Parathyroid adenoma (tissue), 2 donors: ENCODE data around the gene SPATA32.
A peak's percentile ranks its signal among the peaks of the same experiment; 100 is the strongest.

Source experiments
- H2AFZ ChIP-seq: fragments of 300-600 bp; sonication (generic); one replicate; pipeline ENCODE4 v1.7.0; 2017; ENCODE audit warnings: antibody characterized with exemption, mild to moderate bottlenecking
- H3K27ac ChIP-seq: fragments of 300-600 bp; sonication (generic); one replicate; pipeline ENCODE4 v1.7.0; 2017
- H3K27me3 ChIP-seq: fragments of 300-600 bp; sonication (generic); one replicate; pipeline ENCODE4 v1.7.0; 2017; ENCODE audit warnings: low read length; ENCODE audit not compliant: control insufficient read depth, insufficient read depth
- H3K36me3 ChIP-seq: fragments of 300-600 bp; sonication (generic); one replicate; pipeline ENCODE4 v1.7.0; 2017; ENCODE audit warnings: low read length; ENCODE audit not compliant: control insufficient read depth, insufficient read depth
- H3K4me1 ChIP-seq: fragments of 300-600 bp; sonication (generic); one replicate; pipeline ENCODE4 v1.7.0; 2017; ENCODE audit warnings: control low read depth
- H3K4me2 ChIP-seq: fragments of 300-600 bp; sonication (generic); one replicate; pipeline ENCODE4 v1.7.0; 2017; ENCODE audit warnings: low read length
- H3K4me3 ChIP-seq: fragments of 300-600 bp; sonication (generic); one replicate; pipeline ENCODE4 v1.7.0; 2017; ENCODE audit warnings: low read depth, low read length
- H3K79me2 ChIP-seq: fragments of 300-600 bp; sonication (generic); one replicate; pipeline ENCODE4 v1.7.0; 2017; ENCODE audit warnings: control low read depth
- H3K9ac ChIP-seq: fragments of 300-600 bp; sonication (generic); one replicate; pipeline ENCODE4 v1.7.0; 2017; ENCODE audit warnings: mild to moderate bottlenecking
- H3K9me3 ChIP-seq: fragments of 300-600 bp; sonication (generic); one replicate; pipeline ENCODE4 v1.7.0; 2017; ENCODE audit warnings: low read length; ENCODE audit not compliant: control insufficient read depth
- CTCF ChIP-seq: fragments of 300-600 bp; sonication (generic); IDR thresholded peaks from one replicate; pipeline ENCODE4 v1.7.0; 2017; ENCODE audit warnings: antibody characterized with exemption, mild to moderate bottlenecking
- donor health status: primary hyperparathyroidism.

Gene SPATA32

GRCh38 chr17:45308840-45309239, 46.9 kb upstream of the SPATA32 start:
- Histone ChIP-seq H3K4me3 (no peak overlapping the region), H3K79me2 (peaks cover 78% of the 10 kb centered on the region)

GRCh38 chr17:45308016-45308365, 46.1 kb upstream of the SPATA32 start:
- no peak overlapping the region for H2AFZ ChIP-seq
- no peak for TF ChIP-seq CTCF
- H3K79me2 ChIP-seq, result peaks cover 77% of the 10 kb centered on the region
- H3K4me2 ChIP-seq, result no peak overlapping the region
- no peak overlapping the region for H3K9ac ChIP-seq
- H3K27me3 ChIP-seq, result no peaks in the 10 kb centered on the region
- H3K27ac ChIP-seq, result peak overlapping the region; percentile 39
- no peak overlapping the region for H3K4me3 ChIP-seq
- no peaks in the 10 kb centered on the region for H3K36me3 ChIP-seq
- peaks cover 40% of the 10 kb centered on the region for H3K4me1 ChIP-seq
- no peaks in the 10 kb centered on the region for H3K9me3 ChIP-seq

More at GRCh38 chr17:45308840-45309239, 46.9 kb upstream of the SPATA32 start:
- no peak for TF ChIP-seq CTCF
- H2AFZ ChIP-seq, result no peak overlapping the region
- H3K9ac ChIP-seq, result no peak overlapping the region
- H3K27me3 ChIP-seq, result no peaks in the 10 kb centered on the region
- H3K4me1 ChIP-seq, result peaks cover 43% of the 10 kb centered on the region
- no peak overlapping the region for H3K27ac ChIP-seq
- no peaks in the 10 kb centered on the region for H3K36me3 ChIP-seq
- H3K4me2 ChIP-seq, result no peak overlapping the region
- H3K9me3 ChIP-seq, result no peaks in the 10 kb centered on the region

- Histone ChIP-seq H3K4me1 (peaks cover 34% of the 10 kb centered on the region), H3K4me3 (peak overlapping the region; percentile 12), H2AFZ (peak overlapping the region; percentile 9), H3K9ac (no peak overlapping the region), H3K27ac (peak overlapping the region; percentile 39), H3K79me2 (peaks cover 78% of the 10 kb centered on the region), H3K27me3 (no peaks in the 10 kb centered on the region), H3K9me3 (no peaks in the 10 kb centered on the region), H3K36me3 (no peaks in the 10 kb centered on the region), H3K4me2 (peak overlapping the region; percentile 24)
- no peak for TF ChIP-seq CTCF
Observed at GRCh38 chr17:45307290-45308015, 45.6 kb upstream of the SPATA32 start.

GRCh38 chr17:45306623-45307022, 44.7 kb upstream of the SPATA32 start:
- no peak overlapping the region for H3K4me3 ChIP-seq
- H3K4me1 ChIP-seq, result peaks cover 26% of the 10 kb centered on the region
- no peak for TF ChIP-seq CTCF
- H3K79me2 ChIP-seq, result peaks cover 80% of the 10 kb centered on the region
- H3K4me2 ChIP-seq, result no peak overlapping the region
- no peaks in the 10 kb centered on the region for H3K27me3 ChIP-seq
- H3K27ac ChIP-seq, result no peak overlapping the region
- H2AFZ ChIP-seq, result no peak overlapping the region
- no peaks in the 10 kb centered on the region for H3K36me3 ChIP-seq
- no peaks in the 10 kb centered on the region for H3K9me3 ChIP-seq
- H3K9ac ChIP-seq, result no peak overlapping the region

GRCh38 chr17:45306094-45306493, 44.2 kb upstream of the SPATA32 start:
- Histone ChIP-seq H3K4me2 (no peak overlapping the region), H3K79me2 (peaks cover 80% of the 10 kb centered on the region), H3K27ac (no peak overlapping the region), H3K4me3 (no peak overlapping the region), H3K9me3 (no peaks in the 10 kb centered on the region), H3K4me1 (peaks cover 21% of the 10 kb centered on the region), H3K27me3 (no peaks in the 10 kb centered on the region), H3K36me3 (no peaks in the 10 kb centered on the region), H2AFZ (no peak overlapping the region), H3K9ac (no peak overlapping the region)
- TF ChIP-seq CTCF, result no peak
